HK-2 (cell line): ENCODE data around the gene TBC1D32.
A peak's percentile ranks its signal among the peaks of the same experiment; 100 is the strongest.
"Not testable (repeated sequence)": the region's sequence is repeated elsewhere in the genome, so short reads cannot be mapped to it uniquely, and the experiment has no call there.

ENCODE experiments used
- DNase-seq: peaks from one replicate; pipeline ENCODE4 v3.0.0-alpha.2; 2018; ENCODE audit not compliant: unreplicated experiment

Gene TBC1D32, protein sequence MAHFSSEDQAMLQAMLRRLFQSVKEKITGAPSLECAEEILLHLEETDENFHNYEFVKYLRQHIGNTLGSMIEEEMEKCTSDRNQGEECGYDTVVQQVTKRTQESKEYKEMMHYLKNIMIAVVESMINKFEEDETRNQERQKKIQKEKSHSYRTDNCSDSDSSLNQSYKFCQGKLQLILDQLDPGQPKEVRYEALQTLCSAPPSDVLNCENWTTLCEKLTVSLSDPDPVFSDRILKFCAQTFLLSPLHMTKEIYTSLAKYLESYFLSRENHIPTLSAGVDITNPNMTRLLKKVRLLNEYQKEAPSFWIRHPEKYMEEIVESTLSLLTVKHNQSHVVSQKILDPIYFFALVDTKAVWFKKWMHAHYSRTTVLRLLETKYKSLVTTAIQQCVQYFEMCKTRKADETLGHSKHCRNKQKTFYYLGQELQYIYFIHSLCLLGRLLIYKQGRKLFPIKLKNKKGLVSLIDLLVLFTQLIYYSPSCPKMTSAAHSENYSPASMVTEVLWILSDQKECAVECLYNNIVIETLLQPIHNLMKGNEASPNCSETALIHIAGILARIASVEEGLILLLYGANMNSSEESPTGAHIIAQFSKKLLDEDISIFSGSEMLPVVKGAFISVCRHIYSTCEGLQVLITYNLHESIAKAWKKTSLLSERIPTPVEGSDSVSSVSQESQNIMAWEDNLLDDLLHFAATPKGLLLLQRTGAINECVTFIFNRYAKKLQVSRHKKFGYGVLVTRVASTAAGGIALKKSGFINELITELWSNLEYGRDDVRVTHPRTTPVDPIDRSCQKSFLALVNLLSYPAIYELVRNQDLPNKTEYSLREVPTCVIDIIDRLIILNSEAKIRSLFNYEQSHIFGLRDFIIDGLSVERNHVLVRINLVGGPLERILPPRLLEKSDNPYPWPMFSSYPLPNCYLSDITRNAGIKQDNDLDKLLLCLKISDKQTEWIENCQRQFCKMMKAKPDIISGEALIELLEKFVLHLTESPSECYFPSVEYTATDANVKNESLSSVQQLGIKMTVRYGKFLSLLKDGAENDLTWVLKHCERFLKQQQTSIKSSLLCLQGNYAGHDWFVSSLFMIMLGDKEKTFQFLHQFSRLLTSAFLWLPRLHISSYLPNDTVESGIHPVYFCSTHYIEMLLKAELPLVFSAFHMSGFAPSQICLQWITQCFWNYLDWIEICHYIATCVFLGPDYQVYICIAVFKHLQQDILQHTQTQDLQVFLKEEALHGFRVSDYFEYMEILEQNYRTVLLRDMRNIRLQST

DNA sequence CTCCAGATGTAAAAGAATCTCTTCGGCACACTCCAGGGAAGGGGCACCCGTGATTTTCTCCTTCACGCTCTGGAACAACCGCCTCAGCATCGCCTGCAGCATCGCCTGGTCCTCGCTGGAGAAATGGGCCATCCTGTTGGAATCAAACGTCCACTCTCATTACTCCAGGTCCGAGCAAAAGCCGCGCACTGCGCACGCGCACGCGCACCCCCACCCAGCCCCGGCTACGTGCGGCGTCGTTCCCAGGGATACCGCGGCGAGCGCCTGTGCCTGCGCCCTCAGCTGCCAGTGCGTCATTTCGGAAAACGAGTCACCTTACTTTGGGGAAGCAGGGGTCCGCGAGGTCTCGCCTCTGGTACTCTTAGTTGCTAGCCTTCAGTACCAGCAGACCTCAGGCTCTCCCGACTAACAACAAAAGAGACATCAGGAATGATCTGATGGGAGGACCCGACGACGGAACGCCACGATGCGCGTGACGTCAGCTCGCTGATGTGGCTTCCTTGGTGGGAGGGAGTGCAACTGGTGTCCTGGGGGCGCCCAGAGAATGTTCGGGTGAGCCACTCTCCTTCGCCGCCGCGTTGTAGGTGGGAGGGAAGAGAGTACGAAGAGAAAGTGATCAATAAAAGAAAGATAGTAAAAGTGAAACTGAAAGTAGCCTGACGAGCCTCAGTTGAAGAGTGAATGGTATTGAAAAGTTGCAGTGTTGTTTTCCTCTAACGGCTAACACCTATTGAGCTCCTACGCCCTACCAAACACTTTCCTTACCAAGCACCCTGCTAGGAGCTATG, at the start of gene TBC1D32:
TBC1D32 (minus strand) TSS at position 182 of the 788 bp plus-strand sequence; CDS start at position 132, 50 bp downstream.
- peak; percentile 95 for DNase-seq

DNA sequence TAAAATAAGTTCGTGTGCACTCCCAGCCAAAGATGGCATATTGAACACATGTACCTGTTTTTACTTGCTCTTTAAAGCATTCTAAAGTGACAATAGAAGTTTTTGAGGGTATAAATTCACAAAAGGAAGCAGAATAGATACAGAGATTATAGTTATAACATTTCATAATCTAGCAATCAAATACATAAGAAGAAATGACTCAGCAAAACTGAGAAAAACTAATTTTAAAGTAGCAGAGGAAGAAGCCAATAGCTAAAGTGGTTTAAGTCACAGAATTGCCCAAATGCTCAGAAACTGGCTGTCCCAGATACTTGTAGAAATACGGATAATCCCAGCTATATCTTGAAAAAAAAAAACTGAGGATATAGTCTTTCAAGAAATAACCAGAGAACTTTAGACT, 49.2 kb upstream of the TBC1D32 start:
- DNase-seq, result no peak

DNA sequence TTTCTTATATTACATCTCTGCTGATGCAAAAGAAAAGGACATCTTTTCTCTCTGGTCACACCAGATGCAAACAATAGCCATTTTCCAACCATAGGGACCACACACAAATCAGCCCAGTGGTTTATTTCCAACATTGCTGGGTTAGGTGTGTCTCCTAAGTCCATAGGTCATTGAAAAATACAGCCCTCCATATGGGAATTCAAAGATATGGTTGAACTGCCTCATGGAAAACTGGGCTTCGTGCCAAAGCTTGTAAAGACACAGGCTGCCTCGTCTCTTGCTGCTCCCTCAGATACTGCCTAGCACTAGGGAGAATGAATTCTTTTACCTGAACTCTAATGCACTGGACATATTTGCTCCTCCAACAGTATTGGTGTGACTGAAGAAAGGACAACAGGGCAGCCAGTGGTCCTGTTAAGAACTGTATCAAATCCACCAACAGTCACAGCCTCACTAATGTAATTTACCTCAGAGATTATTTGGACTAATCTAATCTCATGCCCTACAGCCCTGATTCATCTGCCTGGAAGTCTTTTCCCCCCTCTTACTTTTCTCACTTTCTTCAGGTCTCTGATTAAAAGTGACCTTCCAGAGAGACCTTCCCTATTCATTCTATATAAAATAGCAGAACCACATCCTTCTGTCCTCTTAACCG, 48.3 kb upstream of the TBC1D32 start:
- DNase-seq, result no peak

DNA sequence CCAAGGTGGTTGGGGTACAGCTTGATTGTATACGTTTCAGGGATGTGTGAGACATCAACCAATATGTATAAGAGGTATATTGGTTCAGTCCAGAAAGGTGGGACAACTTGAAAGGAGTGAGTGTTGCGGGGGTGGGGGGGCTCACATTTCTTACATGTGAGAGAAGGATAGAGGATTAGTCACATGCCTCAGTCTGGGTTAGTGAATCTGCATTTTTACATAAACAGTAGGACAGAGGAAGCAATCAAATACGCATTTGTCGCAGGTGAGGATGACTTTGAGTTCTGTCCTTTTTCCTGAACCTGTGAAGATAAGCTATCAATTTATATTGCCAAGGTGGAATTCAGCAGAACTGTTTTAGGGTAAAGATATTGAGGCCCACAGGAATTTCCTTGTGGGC, 42.1 kb upstream of the TBC1D32 start:
- DNase-seq, result no peak

DNA sequence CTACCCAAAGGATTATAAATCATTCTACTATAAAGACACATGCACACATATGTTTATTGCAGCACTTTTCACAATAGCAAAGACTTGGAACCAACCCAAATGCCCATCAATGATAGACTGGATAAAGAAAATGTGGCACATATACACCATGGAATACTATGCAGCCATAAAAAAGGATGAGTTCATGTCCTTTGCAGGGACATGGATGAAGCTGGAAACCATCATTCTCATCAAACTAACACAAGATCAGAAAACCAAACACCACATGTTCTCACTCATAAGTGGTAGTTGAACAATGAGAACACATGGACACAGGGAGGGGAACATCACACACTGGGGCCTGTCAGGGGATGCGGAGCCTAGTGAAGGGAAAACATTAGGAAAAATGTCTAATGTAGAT, 39.9 kb upstream of the TBC1D32 start:
- DNase-seq, result not testable (repeated sequence)

DNA sequence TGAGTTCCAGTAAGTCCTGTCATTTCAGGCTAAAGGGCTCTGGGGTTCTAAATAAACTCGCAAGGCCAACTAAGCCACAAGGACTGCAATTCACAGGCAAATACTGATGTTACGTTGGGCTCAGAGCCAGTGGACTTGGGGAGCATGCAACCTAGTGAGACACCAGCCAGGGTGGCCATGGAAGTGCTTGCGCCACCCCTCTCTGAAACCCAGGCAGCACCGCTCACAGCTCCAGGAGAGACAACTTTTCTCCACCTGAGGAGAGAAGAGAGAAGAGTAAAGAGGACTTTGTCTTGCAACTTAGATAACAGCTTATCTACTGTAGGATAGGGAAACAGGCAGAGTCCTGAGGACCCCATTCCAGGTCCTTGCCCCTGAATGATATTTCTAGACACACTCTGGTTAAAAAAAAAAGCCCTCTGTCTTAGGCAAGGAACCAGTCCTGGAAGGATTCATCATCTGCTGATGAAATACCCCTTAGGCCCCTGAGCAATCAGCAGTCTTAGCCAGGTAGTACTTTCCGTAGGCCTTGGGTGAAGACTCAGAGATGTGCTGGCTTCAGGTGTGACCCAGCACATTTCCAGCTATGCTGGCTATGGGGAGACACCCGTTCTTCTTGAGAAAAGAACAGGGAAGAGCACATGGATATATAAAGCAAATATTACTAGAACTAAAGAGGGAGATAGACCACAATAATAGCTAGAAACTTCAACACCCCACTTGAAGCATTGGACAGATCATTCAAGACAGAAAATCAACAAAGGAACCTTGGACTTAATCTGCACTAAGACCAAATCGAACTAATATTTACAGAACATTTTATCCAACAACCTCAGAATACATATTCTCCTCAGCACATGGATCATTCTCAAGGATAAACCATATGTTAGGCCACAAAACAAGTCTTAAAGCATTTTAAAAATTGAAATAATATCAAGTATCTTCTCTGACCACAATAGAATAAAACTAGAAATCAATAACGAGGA, 31.5 kb upstream of the TBC1D32 start:
- DNase-seq, result no peak

DNA sequence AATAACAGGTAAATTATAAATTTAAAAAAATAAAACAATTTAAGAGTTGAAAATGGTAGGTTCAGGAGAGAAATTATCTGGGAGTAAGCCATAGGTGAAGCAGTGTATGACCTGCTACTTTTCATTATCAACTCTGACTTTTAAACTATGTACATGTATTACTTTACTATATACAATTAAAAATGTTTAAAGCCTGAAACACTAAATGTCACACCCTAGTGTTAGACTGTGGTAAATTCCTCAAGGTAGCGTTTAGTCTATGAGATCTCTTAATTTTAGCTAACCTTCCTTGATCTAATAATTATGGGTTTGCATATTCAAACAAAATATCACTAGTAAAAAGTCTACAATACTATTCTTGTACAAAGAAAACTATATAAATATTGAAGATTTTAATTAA, 22.3 kb upstream of the TBC1D32 start:
- no peak for DNase-seq

DNA sequence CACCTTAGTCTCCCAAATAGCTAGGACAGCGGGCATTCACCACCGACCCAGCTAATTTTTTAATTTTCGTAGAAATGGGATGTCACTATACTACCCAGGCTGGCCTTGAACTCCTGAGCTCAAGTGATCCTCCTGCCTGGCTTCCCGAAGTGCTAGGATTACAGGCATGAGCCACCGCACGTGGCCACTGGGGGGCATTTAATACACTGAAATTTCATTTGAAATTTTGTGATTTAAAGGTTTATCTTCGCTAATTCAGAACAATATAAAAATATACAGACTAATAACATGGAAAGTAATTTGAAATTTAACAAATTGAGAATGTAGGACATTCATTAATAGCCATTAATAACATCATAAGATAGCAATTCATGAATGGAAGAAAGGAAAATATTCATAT, 20.5 kb upstream of the TBC1D32 start:
- DNase-seq, result no peak

DNA sequence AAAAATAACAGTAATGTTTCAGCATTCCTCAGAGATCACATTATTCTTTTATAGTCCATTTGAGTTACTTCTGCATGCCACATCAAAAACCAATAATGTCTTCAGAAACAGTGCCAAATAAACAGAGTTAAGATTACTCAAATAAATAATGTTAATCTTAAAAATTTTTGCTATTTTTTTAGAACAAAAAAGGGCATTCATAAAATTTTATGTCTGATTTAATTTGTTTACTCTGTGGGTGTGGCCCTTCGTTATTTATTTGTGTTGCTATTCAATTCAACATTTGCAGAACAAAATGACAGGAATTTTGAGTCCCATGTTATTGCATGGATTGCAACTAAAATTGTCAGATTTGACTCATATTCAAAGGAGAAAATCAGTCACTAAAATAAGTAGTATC, 18.7 kb upstream of the TBC1D32 start:
- DNase-seq, result no peak

DNA sequence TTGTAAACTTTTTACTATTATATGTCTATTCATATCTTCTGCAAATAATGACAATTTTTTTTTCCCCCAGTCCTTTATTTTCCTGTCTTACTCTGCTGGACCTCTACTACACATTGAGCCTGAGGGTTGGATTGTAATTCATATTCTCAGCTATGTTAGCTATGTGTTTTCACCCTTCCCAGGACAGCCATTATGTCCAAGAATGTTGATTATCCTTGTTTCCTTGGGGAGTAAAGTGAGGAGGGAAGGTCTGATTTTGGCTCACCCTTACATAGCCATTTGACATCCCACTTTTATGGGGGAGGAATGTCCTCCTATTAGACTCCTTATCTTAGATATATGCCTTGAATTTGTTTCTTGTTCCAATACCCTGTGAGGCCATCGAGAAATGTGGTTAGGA, 17.6 kb upstream of the TBC1D32 start:
- DNase-seq, result no peak

DNA sequence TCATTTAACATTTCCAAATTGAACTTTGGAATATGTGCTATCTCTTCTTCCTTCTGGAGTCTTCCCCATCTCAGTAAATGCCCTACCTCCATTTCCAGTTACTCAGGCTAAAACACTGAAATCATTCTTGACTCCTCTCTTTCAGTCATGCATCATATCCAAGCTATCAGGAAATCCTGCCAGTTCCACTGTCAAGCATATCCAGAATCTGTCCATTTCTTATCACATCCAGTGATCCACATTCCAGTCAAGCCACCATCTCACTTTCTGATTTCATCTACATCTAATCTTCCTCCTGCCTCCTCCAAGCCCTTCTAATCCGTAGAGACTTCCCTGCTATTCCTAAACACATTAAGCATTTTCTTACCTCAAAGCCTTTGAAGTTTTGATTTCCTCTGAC, 15.3 kb upstream of the TBC1D32 start:
- DNase-seq, result no peak

DNA sequence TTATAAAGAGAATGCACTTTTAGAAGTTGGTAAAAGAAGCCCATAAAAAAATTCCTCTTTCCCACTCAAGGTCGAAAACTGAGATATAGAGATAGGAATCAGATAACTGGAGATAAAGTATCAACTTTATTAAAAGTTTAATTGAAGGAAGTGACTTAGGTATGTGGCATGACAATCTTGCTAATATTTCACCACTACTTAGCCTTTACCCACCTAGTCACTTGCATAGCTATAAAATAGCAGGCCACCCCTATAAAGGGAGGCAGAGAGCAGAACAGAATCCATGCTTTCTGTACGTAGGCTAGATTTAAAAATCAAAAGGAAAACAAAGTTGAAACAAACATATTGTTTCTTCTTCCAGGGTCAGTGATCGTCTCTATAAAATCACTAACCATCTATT, 13.2 kb upstream of the TBC1D32 start:
- no peak for DNase-seq

DNA sequence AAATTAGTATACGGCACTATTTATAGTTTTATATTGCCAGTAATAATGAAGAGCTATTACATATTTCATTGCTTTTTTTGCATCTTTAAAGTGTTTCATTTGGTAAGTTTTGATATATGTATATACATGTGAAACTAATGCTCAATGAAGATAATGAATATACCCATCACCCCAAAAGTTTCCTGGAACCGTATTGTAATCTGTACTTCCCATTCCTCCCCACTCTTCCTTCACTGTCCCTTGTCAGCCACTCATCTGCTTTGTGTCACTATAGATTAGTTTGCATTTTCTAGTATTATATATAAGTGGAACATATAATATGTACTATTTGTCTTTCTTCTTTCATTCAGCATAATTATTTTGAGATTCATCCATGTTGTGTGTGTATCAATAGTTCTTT, 10.3 kb upstream of the TBC1D32 start:
- no peak for DNase-seq

DNA sequence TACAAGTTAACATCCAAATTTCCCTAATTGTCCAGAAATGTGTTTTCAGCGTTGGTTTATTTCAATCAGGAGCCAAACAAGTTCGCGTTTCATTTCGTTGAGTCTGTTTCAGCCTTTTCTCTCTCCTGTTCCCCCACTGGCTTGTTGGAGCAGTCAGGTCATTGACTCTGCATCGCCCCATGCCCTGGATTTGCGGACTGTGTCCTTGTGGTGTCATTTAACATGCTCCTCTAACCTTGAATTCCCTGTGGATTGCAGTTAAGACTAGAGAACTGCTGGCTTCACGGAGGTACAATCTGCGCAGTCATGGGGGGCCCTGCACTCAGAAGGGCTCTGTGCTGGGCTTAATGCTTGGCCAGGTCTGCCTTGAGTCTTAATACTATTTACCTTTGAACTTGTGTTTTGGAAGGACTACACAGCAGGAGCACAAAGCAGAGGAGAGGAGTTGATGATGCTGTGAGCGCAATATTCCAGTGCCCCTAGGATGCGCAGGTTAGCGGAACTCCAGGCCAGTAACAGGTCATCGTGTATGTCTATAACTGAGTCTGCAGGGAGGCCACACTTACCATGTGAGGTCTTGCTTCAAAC, 5.5 kb upstream of the TBC1D32 start:
- DNase-seq, result no peak

DNA sequence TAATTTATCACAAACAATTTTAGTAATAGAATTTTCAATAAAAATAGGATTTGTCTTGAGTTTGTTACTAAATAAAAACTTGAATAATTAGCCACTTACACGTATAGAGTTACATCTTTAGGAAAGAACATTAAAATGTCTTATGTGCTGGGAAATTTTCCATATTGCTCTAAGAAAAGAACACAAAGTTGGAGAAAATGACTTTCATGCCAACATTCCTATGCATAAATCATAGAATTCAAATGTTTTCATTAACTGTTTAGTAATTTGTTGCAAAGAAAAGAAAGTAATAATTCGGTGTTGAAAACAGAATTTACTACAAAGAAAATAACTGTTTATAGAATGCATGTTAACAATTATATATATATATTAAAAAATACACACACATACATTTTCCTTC, 4.7 kb upstream of the TBC1D32 start:
- DNase-seq, result no peak

DNA sequence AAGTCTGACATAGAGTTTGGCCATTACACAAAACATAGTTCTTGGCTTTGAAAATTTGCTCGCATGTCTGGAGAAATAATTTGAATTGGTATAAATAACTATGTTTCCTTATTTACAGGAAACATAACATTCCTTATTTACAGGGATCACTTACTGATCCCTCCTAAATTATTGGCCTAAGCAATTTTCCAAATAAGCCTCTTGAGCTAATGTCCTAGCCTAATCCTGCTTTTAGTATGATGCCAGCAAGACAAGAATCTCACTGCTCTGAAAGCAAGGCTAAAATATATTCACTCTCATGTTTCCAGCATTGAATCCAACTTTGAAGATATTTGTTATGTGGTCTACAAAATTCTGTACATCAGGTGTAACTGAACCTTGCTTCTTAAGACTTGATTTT, 4.1 kb upstream of the TBC1D32 start:
- DNase-seq, result no peak

DNA sequence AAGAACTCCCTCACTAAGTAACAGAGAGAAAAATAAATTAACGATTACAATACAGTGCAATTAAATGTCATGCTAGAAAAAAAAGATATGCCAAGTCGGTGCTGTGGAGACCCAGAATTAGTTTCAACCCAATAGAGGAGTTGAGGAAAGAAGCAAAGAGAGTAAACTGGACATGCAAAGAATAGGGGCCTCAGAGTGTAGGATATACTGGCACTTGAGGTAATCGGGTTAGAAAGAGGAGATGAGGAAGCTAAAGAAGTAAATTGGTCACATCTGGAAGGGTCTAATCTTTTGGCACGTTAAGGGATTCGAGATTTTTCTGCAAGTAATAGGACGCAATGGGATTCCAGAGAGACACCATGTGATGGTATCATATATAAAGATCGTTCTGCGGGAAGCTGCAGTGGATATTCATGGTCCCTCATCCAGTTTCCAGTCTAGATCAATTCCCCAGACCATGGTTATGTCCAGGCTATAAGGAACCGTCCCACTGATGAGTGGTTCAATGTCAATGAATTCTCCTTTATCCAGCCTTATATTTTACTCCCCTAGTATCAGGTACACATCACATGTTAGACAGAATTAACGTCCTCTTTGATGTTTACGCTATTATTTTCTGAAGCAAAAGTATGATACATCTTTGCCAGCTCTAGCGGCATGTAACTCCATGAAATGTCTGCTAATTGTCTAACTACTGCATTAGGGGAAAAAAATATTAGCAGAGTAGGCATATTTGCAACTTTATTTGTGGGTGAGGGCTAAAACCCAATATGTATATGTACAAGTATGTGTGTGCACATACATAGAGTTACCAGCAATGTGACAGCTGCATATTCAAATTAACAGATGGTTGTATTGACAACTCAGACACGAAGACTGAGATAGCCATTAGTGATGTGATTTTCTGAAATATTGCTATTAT, 1.1 kb upstream of the TBC1D32 start:
- no peak for DNase-seq

DNA sequence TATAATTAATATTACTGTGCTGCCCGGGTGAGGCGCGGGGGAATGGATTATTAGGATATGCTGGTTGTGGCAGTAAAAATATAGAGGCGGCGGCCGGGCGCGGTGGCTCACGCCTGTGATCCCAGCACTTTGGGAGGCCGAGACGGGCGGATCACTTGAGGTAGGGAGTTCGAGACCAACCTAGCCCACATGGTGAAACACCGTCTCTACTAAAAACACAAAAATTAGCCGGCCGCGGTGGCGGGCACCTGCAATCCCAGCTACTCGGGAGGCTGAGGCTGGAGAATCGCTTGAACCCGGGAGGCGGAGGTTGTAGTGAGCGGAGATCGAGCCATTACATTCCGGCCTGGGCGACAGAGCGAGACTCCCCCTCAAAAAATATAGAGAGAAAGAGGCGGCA, 586 bp downstream of the TBC1D32 start:
- not testable (repeated sequence) for DNase-seq
